ENCODE data around the gene BCL2.

Gene BCL2

GRCh38 chr18:63266888-63267790 is 52.4 kb downstream of the BCL2 start:
- CTCF ChIA-PET = interaction anchor here (1.5 kb wide), 1 partner anchor 135 kb away, joined by 3 read pairs; no protein-coding TSS in a partner anchor
- TF ChIP-seq CTCF (IDR thresholded peaks at IDR 0.05; ENCODE audit: insufficient read depth, low read length, missing control alignments) = no peak
- POLR2A ChIA-PET = no interaction called here
- H3K4me3 ChIP-seq (ENCODE audit: low read depth, low read length) = no peak overlapping the region
- DNase-seq (ENCODE audit: low read depth, low spot score) = no peak

- ChIA-PET POLR2A (no interaction called here), CTCF (no interaction called here)
- no peak for DNase-seq (ENCODE audit: low read depth, low spot score)
- H3K4me3 ChIP-seq (ENCODE audit: low read depth, low read length) = no peak overlapping the region
- TF ChIP-seq CTCF (IDR thresholded peaks at IDR 0.05; ENCODE audit: insufficient read depth, low read length, missing control alignments) = no peak
Measured at GRCh38 chr18:63265326-63265725, 54.2 kb downstream of the BCL2 start.

- no peak for DNase-seq (ENCODE audit: low read depth, low spot score)
- no peak overlapping the region for H3K4me3 ChIP-seq (ENCODE audit: low read depth, low read length)
- ChIA-PET CTCF (no interaction called here), POLR2A (no interaction called here)
- no peak for TF ChIP-seq CTCF (IDR thresholded peaks at IDR 0.05; ENCODE audit: insufficient read depth, low read length, missing control alignments)
Measured at GRCh38 chr18:63264871-63265270, 54.7 kb downstream of the BCL2 start.

- no peak for DNase-seq (ENCODE audit: low read depth, low spot score)
- H3K4me3 ChIP-seq (ENCODE audit: low read depth, low read length) = no peak overlapping the region
- ChIA-PET CTCF (no interaction called here), POLR2A (no interaction called here)
- TF ChIP-seq CTCF (IDR thresholded peaks at IDR 0.05; ENCODE audit: insufficient read depth, low read length, missing control alignments) = no peak
Measured at GRCh38 chr18:63263444-63263843, 56.1 kb downstream of the BCL2 start.

GRCh38 chr18:63262369-63263335 is 56.9 kb downstream of the BCL2 start:
- TF ChIP-seq CTCF (IDR thresholded peaks at IDR 0.05; ENCODE audit: insufficient read depth, low read length, missing control alignments) = no peak
- CTCF ChIA-PET = interaction anchor here (1.4 kb wide), 1 partner anchor 13 kb away, joined by 3 read pairs; no protein-coding TSS in a partner anchor
- no peak overlapping the region for H3K4me3 ChIP-seq (ENCODE audit: low read depth, low read length)
- DNase-seq (ENCODE audit: low read depth, low spot score) = no peak
- POLR2A ChIA-PET = no interaction called here

- H3K4me3 ChIP-seq (ENCODE audit: low read depth, low read length) = no peak overlapping the region
- CTCF ChIA-PET = interaction anchor here (1.4 kb wide), 1 partner anchor 14 kb away, joined by 3 read pairs; no protein-coding TSS in a partner anchor
- POLR2A ChIA-PET = no interaction called here
- TF ChIP-seq CTCF (IDR thresholded peaks at IDR 0.05; ENCODE audit: insufficient read depth, low read length, missing control alignments) = no peak
- DNase-seq (ENCODE audit: low read depth, low spot score) = no peak
Measured at GRCh38 chr18:63261029-63261428, 58.5 kb downstream of the BCL2 start.

Data from AG04449 (cell line).